22Rv1 (cell line): Measurements from ENCODE around the gene USP35.
"Not testable (repeated sequence)": the region's sequence is repeated elsewhere in the genome, so short reads cannot be mapped to it uniquely, and the experiment has no call there.

Experiments
- H3K27ac ChIP-seq: fragments of 450-650 bp; 2 replicates; pipeline ENCODE4 v1.5.1; 2017
- CTCF ChIP-seq: fragments of 450-650 bp; IDR thresholded peaks from 2 replicates; pipeline ENCODE4 v1.5.1; 2017; ENCODE audit warnings: mild to moderate bottlenecking
- ZFX ChIP-seq: fragments of 450-650 bp; IDR thresholded peaks from 2 replicates; pipeline ENCODE4 v1.6.1; 2017; ENCODE audit warnings: antibody characterized with exemption, borderline replicate concordance

The USP35 gene

GRCh38 chr11:78164471-78164870 is 24.2 kb upstream of the USP35 start:
- TF ChIP-seq CTCF (no peak), ZFX (no peak)
- no peak overlapping the region for H3K27ac ChIP-seq

- no peak overlapping the region for H3K27ac ChIP-seq
- TF ChIP-seq ZFX (no peak), CTCF (no peak)
Measured at GRCh38 chr11:78166855-78167469, 21.8 kb upstream of the USP35 start.

- TF ChIP-seq ZFX, result no peak
- no peak for TF ChIP-seq CTCF
- no peak overlapping the region for H3K27ac ChIP-seq
Measured at GRCh38 chr11:78168539-78169477, 19.9 kb upstream of the USP35 start.

- TF ChIP-seq CTCF (no peak), ZFX (no peak)
- no peak overlapping the region for H3K27ac ChIP-seq
Measured at GRCh38 chr11:78170413-78170812, 18.3 kb upstream of the USP35 start.

- H3K27ac ChIP-seq, result no peak overlapping the region
- TF ChIP-seq ZFX (no peak), CTCF (no peak)
Measured at GRCh38 chr11:78170874-78171549, 17.7 kb upstream of the USP35 start.

GRCh38 chr11:78171951-78172350 is 16.8 kb upstream of the USP35 start:
- H3K27ac ChIP-seq, result no peak overlapping the region

GRCh38 chr11:78175862-78176261 is 12.9 kb upstream of the USP35 start:
- not testable (repeated sequence) for H3K27ac ChIP-seq

More at GRCh38 chr11:78171951-78172350, 16.8 kb upstream of the USP35 start:
- no peak for TF ChIP-seq CTCF
- no peak for TF ChIP-seq ZFX
